Caco-2 (cell line): ENCODE results near the gene INSL6. TPM values are rescaled to one million over a fixed set of nuclear protein-coding genes. Genes with fewer than 3 reads are reported as not detected.

Source experiments
- BruUV-seq: library from RNA; stranded (reverse); fragments of 400-500 nt; replicated peaks from 2 replicates; lab custom pipeline; 2021; lab: Mats Ljungman, UMichigan
- CTCF ChIA-PET: fragments of 300-600 bp; sonication (Branson Sonifier 250); formaldehyde crosslinking; loops from one replicate; lab custom pipeline; 2022; ENCODE audit warnings: antibody characterized with exemption; lab: Charles Lee
- POLR2A ChIA-PET: fragments of 300-600 bp; sonication (Branson Sonifier 250); formaldehyde crosslinking; loops from one replicate; lab custom pipeline; 2022; ENCODE audit warnings: antibody characterized with exemption; lab: Charles Lee
- DNase-seq, 2 experiments: peaks; one replicate each; pipeline versions ENCODE4 v3.0.0 to v3.0.0-alpha.2; 2020 to 2022
- H3K27me3 ChIP-seq: replicated peaks from 2 replicates; pipeline ENCODE4 v1.6.0; 2011; ENCODE audit warnings: low read length; ENCODE audit not compliant: control insufficient read depth, insufficient read depth
- H3K36me3 ChIP-seq: 2 replicates; pipeline ENCODE4 v1.5.1; 2011; ENCODE audit warnings: low read length; ENCODE audit not compliant: control insufficient read depth, insufficient read depth
- H3K4me1 ChIP-seq: fragments of 250-450 bp; sonication (Bioruptor Pico); 2 replicates; pipeline ENCODE4 v1.5.1; 2020; ENCODE audit warnings: mild to moderate bottlenecking
- H3K4me3 ChIP-seq: 2 replicates; pipeline ENCODE4 v1.5.1; 2011; ENCODE audit warnings: low read depth, mild to moderate bottlenecking, control low read depth, low read length
- H3K9me3 ChIP-seq: fragments of 250-450 bp; sonication (Bioruptor Pico); 2 replicates; pipeline ENCODE4 v1.5.1; 2020; ENCODE audit warnings: mild to moderate bottlenecking, moderate library complexity
- H3K27ac Mint-ChIP-seq: one replicate; pipeline ENCODE4 v1.8.0; 2022; ENCODE audit warnings: mixed read lengths; ENCODE audit not compliant: unreplicated experiment
- H3K27me3 Mint-ChIP-seq: one replicate; pipeline ENCODE4 v1.8.0; 2022; ENCODE audit warnings: mixed read lengths; ENCODE audit not compliant: insufficient read depth, unreplicated experiment
- H3K36me3 Mint-ChIP-seq: one replicate; pipeline ENCODE4 v1.8.0; 2022; ENCODE audit warnings: mild to moderate bottlenecking, mixed read lengths; ENCODE audit not compliant: insufficient read depth, unreplicated experiment
- H3K4me1 Mint-ChIP-seq: one replicate; pipeline ENCODE4 v1.8.0; 2022; ENCODE audit warnings: low read depth, mixed read lengths; ENCODE audit not compliant: unreplicated experiment
- H3K4me3 Mint-ChIP-seq: one replicate; pipeline ENCODE4 v1.8.0; 2022; ENCODE audit warnings: mild to moderate bottlenecking, moderate library complexity, mixed read lengths; ENCODE audit not compliant: unreplicated experiment
- H3K9me3 Mint-ChIP-seq: one replicate; pipeline ENCODE4 v1.8.0; 2022; ENCODE audit warnings: mixed read lengths; ENCODE audit not compliant: unreplicated experiment
- CTCF ChIP-seq, 2 experiments: fragments of 200-600 bp in 1 of 2; IDR thresholded peaks; 1 replicate in 1 of 2; 2 replicates in 1 of 2; pipeline versions ENCODE4 v1.5.1 to v1.8.0; 2011 to 2022; ENCODE audit warnings: antibody characterized with exemption in 1 of 2, control low read depth in 1 of 2, inconsistent platforms in 1 of 2, low read depth in 1 of 2, low read length in 1 of 2, mild to moderate bottlenecking in 1 of 2, moderate library complexity in 1 of 2; ENCODE audit not compliant: insufficient read depth in 1 of 2, severe bottlenecking in 1 of 2, unreplicated experiment in 1 of 2
- intact Hi-C: fragments of 100-400 bp; cut with micrococcal nuclease; formaldehyde crosslinking; loops from one replicate; pipeline ENCODE4 v1.10.0; 2022; ENCODE audit not compliant: unreplicated experiment
- total RNA-seq: library from RNA; stranded (reverse); gene quantifications from 2 replicates; pipeline ENCODE4 v1.2.3, GENCODE V29; 2022

INSL6 gene
- total RNA-seq, 1 experiment from 2014 or later: not detected

- ChIA-PET CTCF (no interaction called here), POLR2A (no interaction called here)
- no peaks in the 10 kb centered on the region for H3K9me3 Mint-ChIP-seq
- Histone ChIP-seq H3K4me3 (no peak overlapping the region), H3K9me3 (no peaks in the 10 kb centered on the region), H3K4me1 (no peaks in the 10 kb centered on the region), H3K36me3 (no peaks in the 10 kb centered on the region), H3K27me3 (no peaks in the 10 kb centered on the region)
- intact Hi-C loops: no loop called here
- no peaks in the 10 kb centered on the region for H3K4me1 Mint-ChIP-seq
- TF ChIP-seq CTCF (IDR thresholded peaks at IDR 0.05; ENCODE audit: insufficient read depth in 1 of 2, low read depth in 1 of 2, low read length in 1 of 2, severe bottlenecking in 1 of 2, unreplicated experiment in 1 of 2): no peak
- H3K27ac Mint-ChIP-seq: no peak overlapping the region
- no peak overlapping the region for H3K4me3 Mint-ChIP-seq
- DNase-seq: no peak
- H3K27me3 Mint-ChIP-seq: peaks cover 14% of the 10 kb centered on the region
- BruUV-seq: no TSS peak
- H3K36me3 Mint-ChIP-seq: no peaks in the 10 kb centered on the region
Observed at GRCh38 chr9:5191985-5192384, 6.5 kb upstream of the INSL6 start.

DNA sequence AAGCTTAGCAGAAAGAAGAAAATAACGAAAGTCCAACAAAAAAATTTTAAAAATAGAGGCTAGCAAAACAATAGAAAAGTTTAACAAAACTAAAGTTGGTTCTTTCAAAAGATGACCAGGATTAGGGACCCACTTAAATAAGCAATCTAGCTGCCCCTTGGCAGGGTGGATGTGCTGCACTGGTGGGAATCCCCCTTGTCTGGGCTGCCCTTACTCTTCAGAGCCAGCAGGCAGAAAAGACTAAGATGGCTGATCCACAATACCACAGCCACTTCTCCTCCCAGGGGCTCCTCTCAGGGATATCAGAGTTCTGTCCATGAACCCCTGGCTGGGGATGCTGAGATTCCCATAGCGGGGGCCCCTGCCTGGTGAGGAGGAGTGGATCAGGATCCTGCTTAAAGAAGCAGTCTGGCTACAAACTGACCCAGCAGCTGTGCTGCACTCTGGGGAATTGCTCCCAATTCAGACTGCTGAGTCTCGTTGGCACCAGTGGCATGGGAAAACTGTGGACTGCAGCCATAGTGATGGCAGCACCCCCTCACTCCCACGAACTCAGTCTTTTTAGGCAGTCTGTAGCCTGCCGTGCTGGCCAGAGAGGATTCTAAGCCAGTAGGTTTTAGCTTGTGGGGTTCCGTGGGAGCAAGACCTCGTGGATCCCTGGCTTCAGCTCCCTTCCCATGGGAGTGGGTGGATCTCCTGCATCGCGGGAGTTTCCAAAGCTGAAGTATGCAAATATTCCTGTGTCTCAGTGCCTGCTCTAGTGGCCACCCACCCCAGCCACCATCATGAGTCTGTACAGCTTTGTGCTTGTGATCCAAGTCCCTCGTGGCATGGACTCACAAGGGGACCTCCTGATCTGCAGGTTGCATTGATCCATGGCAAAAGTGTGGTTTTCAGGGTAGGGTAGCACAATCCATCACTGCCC is 2.9 kb upstream of the INSL6 start:
- H3K27me3 Mint-ChIP-seq: peaks cover 14% of the 10 kb centered on the region

More for the DNA sequence above, 2.9 kb upstream of the INSL6 start:
- no peaks in the 10 kb centered on the region for H3K36me3 Mint-ChIP-seq
- no peak for TF ChIP-seq CTCF (IDR thresholded peaks at IDR 0.05; ENCODE audit: insufficient read depth in 1 of 2, low read depth in 1 of 2, low read length in 1 of 2, severe bottlenecking in 1 of 2, unreplicated experiment in 1 of 2)
- no peaks in the 10 kb centered on the region for H3K9me3 Mint-ChIP-seq
- H3K36me3 ChIP-seq: no peaks in the 10 kb centered on the region
- no peak overlapping the region for H3K4me3 ChIP-seq
- no peak overlapping the region for H3K27ac Mint-ChIP-seq
- H3K4me1 Mint-ChIP-seq: no peaks in the 10 kb centered on the region
- H3K9me3 ChIP-seq: no peaks in the 10 kb centered on the region
- BruUV-seq: no TSS peak
- ChIA-PET POLR2A (no interaction called here), CTCF (no interaction called here)
- DNase-seq: no peak
- no peak overlapping the region for H3K4me3 Mint-ChIP-seq
- no peaks in the 10 kb centered on the region for H3K27me3 ChIP-seq
- H3K4me1 ChIP-seq: no peaks in the 10 kb centered on the region
- intact Hi-C loops: no loop called here
